Measurements from ENCODE around the gene NANS. TPM values are rescaled to one million over a fixed set of nuclear protein-coding genes. Genes with fewer than 3 reads are reported as not detected.
A peak's percentile ranks its signal among the peaks of the same experiment; 100 is the strongest.

The NANS gene
- total and polyA plus RNA-seq, 10 of the 15 experiments (the other 5 are each of a cell fraction or from before 2014, with no cell fraction given), result 21.0 to 126 (median 52.3) TPM

DNA sequence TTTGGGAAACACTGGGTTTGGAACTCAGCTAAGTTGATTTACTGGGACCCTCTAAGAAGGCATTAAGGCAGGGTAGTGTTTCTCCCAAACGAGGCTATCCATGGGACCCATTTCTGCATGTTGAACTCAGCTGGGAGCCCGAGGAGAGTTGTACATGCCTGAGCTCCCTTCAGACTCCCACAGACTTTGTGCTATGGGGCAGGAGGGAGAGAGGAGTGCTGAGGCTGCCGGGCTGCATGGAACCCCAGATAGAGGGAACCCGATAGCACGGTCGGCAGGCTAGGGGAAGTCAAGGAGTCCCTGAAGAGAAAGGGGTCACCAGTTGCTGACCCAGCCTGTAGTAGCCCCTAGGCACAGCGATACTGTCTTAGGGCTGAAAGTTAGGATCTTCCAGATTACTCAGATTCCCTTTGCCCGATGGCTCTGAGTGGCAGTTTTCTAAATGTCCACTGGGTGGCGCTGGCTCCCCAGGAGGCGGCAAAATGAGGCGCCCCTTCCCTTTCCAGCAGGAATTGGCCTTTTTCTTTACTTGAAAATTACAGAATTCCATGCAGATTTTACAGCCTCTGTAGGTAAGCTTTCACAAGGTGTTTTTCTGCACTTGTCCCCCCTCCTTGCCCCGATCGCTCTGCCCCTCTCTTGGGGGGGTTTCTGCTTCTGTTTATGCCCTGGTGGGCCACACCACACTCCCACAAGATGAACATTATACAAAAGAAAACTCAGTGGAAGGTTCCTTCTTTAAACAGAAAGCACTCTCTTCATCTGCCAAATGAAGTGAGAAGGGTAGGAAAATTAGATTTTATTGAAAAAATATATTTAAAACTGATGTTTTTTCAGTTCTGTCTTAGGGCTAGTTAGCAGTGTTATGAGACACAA lies 17.8 kb downstream of the NANS start:
- Histone ChIP-seq H3K79me2 (ENCODE audit: control insufficient read depth, insufficient read depth, low read length) (peaks cover 5% of the 10 kb centered on the region), H3K27ac (ENCODE audit: control insufficient read depth, insufficient read depth) (no peak overlapping the region), H3K4me3 (no peak overlapping the region), H3K27me3 (replicated peaks in 1 of 2; ENCODE audit: control insufficient read depth in 2 of 2, insufficient read depth in 2 of 2, low read length in 1 of 2) (no peaks in the 10 kb centered on the region), H3K9ac (ENCODE audit: control insufficient read depth, insufficient read depth, low read length) (no peak overlapping the region), H2AFZ (ENCODE audit: control insufficient read depth, low read depth, low read length) (no peak overlapping the region), H3K4me2 (ENCODE audit: control insufficient read depth, insufficient read depth) (no peak overlapping the region), H3K9me3 (replicated peaks; ENCODE audit: control insufficient read depth, insufficient read depth, low read length) (no peaks in the 10 kb centered on the region), H4K20me1 (ENCODE audit: control insufficient read depth, insufficient read depth) (no peaks in the 10 kb centered on the region), H3K4me1 (ENCODE audit: control insufficient read depth, insufficient read depth, low read length) (no peaks in the 10 kb centered on the region), H3K36me3 (ENCODE audit: control insufficient read depth in 2 of 2, insufficient read depth in 2 of 2, low read length in 1 of 2) (peaks cover 5 to 14% of the 10 kb centered on the region in 2 experiments)
- no peak for DNase-seq (ENCODE audit: low read depth, low spot score)
- ATAC-seq, result peak; percentile 81
- ChIA-PET CTCF (interaction anchor here (0.7 to 4.1 kb wide), 31 partner anchors 10 to 189 kb away, joined by 3 to 41 read pairs (median 5); partner anchors contain the start of genes NANS, TBC1D2 and TRIM14), RAD21 (ENCODE audit: unreplicated experiment) (interaction anchor here (0.5 to 2.8 kb wide), 11 partner anchors 17 to 190 kb away, joined by 3 to 12 read pairs (median 3); partner anchors contain the start of genes NANS, TBC1D2, TRIM14 and TRMO), SMC1A (ENCODE audit: uncharacterized antibody, unreplicated experiment) (interaction anchor here (0.6 to 4.1 kb wide), 15 partner anchors 17 to 209 kb away, joined by 3 to 14 read pairs (median 4); partner anchors contain the start of gene TRIM14), POLR2A (no interaction called here)
- 9% methylated on average over 13 of the region's 13 CpGs for WGBS (ENCODE audit: insufficient coverage, insufficient replicate concordance, low lambda C conversion rate, missing lambda C conversion rate)
- intact Hi-C loops (cut with micrococcal nuclease; ENCODE audit: unreplicated experiment) (loop anchor here (1.0 to 2.0 kb wide), 4 partner anchors 44 to 189 kb away; partner anchors contain the start of gene TRIM14), in situ Hi-C loops (cut with MboI) (loop anchor here (5.0 to 25.0 kb wide), 2 partner anchors 188 to 713 kb away; partner anchors contain the start of gene ANKS6)
- FAIRE-seq, result no peak
- no TSS peak for BruUV-seq (replicated peaks)
- TF ChIP-seq SMC3 (IDR thresholded peaks at IDR 0.05; ENCODE audit: borderline replicate concordance, low read length) (peak; percentile 87), BCL3 (IDR thresholded peaks at IDR 0.05; ENCODE audit: borderline replicate concordance, insufficient read depth, low read depth, low read length, poor library complexity, severe bottlenecking) (no peak), MEF2B (IDR thresholded peaks at IDR 0.05; ENCODE audit: partially characterized antibody, poor library complexity, severe bottlenecking) (no peak), TAF1 (IDR thresholded peaks at IDR 0.05; ENCODE audit: borderline replicate concordance, low read depth, low read length) (no peak), ZNF24 (IDR thresholded peaks at IDR 0.05) (no peak), ATF2 (IDR thresholded peaks at IDR 0.05; ENCODE audit: low read length) (no peak), STAT1 (conservative IDR thresholded peaks at IDR 0.05) (0 out of 2 replicates have a peak, but pooled peaks have one; percentile 43), YY1 (IDR thresholded peaks at IDR 0.05; ENCODE audit: low read depth, low read length) (peak; percentile 74), NRF1 (conservative IDR thresholded peaks at IDR 0.05; ENCODE audit: low read depth, low read length) (no peak), SIX5 (IDR thresholded peaks at IDR 0.05; ENCODE audit: low read depth, low read length, severe bottlenecking) (no peak), HSF1 (IDR thresholded peaks at IDR 0.05; ENCODE audit: low read depth, low read length) (no peak), IKZF1 (conservative IDR thresholded peaks at IDR 0.05) (peak; percentile 71), ESRRA (IDR thresholded peaks at IDR 0.05; ENCODE audit: low read length) (0 out of 2 replicates have a peak, but pooled peaks have one; percentile 24), PKNOX1 (IDR thresholded peaks at IDR 0.05) (peak; percentile 65)
- TF ChIP-seq, protein P1, sequence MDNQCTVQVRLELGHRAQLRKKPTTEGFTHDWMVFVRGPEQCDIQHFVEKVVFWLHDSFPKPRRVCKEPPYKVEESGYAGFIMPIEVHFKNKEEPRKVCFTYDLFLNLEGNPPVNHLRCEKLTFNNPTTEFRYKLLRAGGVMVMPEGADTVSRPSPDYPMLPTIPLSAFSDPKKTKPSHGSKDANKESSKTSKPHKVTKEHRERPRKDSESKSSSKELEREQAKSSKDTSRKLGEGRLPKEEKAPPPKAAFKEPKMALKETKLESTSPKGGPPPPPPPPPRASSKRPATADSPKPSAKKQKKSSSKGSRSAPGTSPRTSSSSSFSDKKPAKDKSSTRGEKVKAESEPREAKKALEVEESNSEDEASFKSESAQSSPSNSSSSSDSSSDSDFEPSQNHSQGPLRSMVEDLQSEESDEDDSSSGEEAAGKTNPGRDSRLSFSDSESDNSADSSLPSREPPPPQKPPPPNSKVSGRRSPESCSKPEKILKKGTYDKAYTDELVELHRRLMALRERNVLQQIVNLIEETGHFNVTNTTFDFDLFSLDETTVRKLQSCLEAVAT (IDR thresholded peaks at IDR 0.05), result no peak

Measured in GM12878 (cell line).